ENCODE results near the gene DR1.
"Not testable (repeated sequence)": the region's sequence is repeated elsewhere in the genome, so short reads cannot be mapped to it uniquely, and the experiment has no call there.

The DR1 gene

DNA sequence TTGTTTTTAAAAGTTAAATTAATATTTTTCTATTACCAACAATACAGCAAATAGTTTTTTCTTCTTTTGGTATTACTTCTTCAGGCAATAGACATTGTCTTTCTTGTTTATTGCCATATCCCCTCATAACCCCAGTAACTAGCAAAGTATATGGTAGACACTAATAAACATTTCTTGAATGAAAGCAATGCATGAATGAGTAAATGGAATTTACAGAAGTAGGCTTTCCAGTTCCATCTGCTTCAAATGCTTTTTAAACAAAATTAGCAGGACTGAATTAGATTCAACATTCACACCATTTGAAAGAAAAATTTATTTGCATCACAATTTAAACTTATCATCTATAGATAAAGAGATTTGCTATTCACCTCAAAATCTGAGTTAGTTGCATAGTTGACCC is 5.6 kb upstream of the DR1 start:
- DNase-seq (ENCODE audit: low spot score), result no peak

GRCh38 chr1:93344484-93344883 is 1.2 kb upstream of the DR1 start:
- DNase-seq (ENCODE audit: low spot score), result no peak

DNA sequence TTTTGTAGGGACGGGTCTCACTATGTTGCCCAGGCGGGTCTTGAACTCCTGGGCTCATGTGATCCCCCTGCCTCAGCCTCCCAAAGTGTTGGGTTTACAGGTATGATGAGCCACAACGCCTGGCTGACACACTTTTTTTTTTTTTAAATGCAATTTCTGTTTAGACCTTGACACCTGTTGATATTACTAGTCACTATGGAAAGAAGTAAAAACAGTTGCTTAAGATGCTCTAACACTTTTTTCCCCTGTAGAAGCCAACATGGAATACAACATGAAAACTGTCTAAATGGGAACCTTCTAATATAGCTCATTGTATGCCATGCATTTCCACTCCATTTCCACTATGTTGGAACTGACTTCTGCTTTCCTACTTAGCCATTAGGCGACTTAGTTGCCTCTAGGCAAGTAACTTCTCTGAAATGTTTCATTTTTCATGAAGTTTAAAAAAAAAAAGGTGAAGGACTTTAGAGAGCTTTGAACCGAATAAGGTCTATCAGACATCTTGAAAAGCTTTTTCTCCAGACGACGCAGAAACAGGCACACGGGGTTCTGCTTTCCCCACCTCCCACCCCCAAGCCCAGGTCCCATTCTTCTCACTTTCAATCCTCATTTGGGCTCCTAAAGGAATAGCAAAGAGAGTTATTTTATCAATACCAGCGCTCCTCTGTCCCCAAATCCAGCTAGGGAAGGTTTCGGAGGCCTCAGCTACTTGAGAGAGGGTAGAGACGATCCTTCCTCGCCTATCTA is 648 bp upstream of the DR1 start:
- no peak for DNase-seq (ENCODE audit: low spot score)

DNA sequence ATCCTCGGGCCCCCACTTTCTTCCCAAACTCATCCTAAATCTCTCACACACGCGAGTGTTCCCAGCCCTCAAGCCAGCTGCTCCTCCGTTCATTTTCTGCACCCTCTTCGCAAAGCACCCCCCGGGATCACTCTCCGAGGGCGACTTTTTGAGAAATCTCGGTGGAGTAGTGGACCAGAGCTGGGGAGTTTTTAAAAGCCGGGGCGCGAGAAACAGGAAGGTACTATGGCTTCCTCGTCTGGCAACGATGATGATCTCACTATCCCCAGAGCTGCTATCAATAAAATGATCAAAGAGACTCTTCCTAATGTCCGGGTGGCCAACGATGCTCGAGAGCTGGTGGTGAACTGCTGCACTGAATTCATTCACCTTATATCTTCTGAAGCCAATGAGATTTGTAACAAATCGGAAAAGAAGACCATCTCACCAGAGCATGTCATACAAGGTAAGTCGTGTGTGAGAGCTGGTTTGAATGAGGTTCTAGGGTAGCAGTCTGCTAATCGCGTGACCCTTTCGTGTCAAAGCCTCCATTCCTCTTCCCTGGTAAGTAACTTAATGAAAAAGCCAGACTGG is 800 bp downstream of the DR1 start:
- peak; percentile 19 for DNase-seq (ENCODE audit: low spot score)

GRCh38 chr1:93347334-93347899 is 1.7 kb downstream of the DR1 start:
- no peak for DNase-seq (ENCODE audit: low spot score)

- no peak for DNase-seq (ENCODE audit: low spot score)
Observed at GRCh38 chr1:93348104-93348728, 2.5 kb downstream of the DR1 start.

GRCh38 chr1:93349231-93350135 is 3.8 kb downstream of the DR1 start:
- DNase-seq (ENCODE audit: low spot score), result no peak

- no peak for DNase-seq (ENCODE audit: low spot score)
Observed at GRCh38 chr1:93350322-93350721, 4.6 kb downstream of the DR1 start.

DNA sequence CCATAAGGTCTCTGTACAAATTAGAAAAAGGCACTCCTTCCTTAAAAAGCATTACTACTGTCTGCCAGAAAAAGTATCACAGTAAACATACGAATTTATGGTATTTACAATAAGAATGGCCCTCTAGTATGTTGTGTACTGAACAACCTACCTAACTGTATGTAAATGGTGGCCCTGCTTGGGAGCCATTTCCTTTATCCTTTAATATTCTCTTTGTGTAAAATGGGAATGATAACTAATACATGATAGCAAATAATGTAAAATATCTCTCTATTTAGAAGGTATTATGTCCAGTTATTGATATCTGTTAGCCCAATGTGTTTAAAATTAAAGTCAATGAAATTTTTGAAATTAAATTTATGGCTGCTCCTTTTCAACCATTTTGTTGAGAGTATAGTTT is 5.2 kb downstream of the DR1 start:
- DNase-seq (ENCODE audit: low spot score), result no peak

GRCh38 chr1:93351346-93351745 is 5.6 kb downstream of the DR1 start:
- not testable (repeated sequence) for DNase-seq (ENCODE audit: low spot score)

DNA sequence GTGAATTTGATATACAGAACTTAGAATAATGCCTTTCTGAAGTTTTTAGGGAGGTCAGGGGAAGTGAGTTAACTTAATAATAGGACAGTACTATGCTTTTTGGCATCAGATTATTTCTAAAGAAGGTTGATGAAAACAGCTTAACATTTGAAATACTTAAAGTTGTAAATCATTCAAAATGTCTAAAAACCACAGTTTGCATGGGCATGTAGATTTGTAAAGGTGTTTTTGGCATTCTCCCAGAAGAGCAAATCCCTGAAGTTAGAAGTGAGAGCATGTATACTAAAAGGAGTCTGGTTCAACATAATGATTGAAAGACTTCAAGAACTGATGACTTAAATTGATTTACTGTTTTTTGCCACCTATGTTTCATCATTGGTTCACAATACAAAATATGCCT is 6.7 kb downstream of the DR1 start:
- no peak for DNase-seq (ENCODE audit: low spot score)

DNA sequence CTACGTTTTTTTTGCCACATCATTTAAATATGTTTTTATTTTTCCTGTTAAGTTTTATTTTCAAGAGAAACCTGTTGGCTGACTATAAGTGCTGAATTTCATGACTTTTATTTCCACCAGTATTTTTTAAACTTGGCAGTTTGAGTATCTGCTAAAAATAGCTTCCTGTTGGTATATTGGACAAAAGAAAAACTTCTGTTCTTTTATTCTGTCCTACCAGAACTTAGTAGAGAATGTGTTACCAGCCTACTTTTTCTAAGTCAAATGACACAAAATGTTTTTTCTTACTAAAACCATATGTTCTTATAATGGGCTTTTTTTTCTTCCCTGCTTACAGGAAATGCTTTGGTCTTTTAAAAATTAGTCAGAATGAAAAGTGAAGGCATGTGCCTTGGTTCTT is 7.6 kb downstream of the DR1 start:
- DNase-seq (ENCODE audit: low spot score), result no peak

- no peak for DNase-seq (ENCODE audit: low spot score)
Observed at GRCh38 chr1:93354749-93355148, 9.0 kb downstream of the DR1 start.

- no peak for DNase-seq (ENCODE audit: low spot score)
Observed at GRCh38 chr1:93357242-93357641, 11.5 kb downstream of the DR1 start.

GRCh38 chr1:93358293-93358692 is 12.6 kb downstream of the DR1 start:
- no peak for DNase-seq (ENCODE audit: low spot score)

DNA sequence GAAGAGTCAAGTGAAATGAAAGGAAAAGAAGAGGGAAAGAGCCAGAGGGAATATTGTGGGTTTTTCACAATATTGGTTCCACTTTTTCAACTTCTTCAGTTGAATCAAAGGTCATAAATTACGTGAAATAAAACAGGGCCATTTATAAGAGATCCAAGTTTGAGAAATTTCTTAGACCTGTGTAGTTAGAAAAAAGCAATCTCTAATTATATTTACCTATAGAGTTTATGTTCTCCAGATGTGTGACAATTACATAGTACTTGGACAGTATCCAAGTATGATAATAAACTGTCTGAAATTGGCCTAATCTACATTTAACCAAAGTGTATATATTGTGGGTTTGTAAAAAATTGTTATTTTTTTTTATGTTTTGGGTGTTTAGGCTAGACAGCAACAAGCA is 14.4 kb downstream of the DR1 start:
- no peak for DNase-seq (ENCODE audit: low spot score)

- DNase-seq (ENCODE audit: low spot score), result no peak
Observed at GRCh38 chr1:93362237-93362636, 16.5 kb downstream of the DR1 start.

GRCh38 chr1:93365813-93366212 is 20.1 kb downstream of the DR1 start:
- no peak for DNase-seq (ENCODE audit: low spot score)

DNA sequence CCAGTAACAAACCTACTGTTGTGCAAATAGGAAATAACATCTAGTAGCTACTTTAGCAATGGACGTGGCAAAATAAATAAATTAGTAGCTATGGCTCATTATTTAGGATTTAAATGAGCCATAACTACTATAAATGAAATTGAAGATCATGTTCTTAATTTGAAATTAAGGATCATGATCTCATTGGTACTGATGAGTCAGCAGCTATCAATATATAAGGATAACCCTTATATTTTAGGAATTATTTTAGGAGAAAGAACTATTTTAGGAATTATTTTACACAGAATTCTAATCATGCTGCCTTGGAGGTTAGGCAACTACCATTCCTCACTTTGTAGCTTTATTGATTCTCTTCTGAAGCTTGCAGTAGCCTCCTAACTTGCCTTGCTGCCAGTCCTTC is 24.0 kb downstream of the DR1 start:
- no peak for DNase-seq (ENCODE audit: low spot score)

GRCh38 chr1:93374334-93375106 is 28.8 kb downstream of the DR1 start:
- DNase-seq (ENCODE audit: low spot score), result no peak

GRCh38 chr1:93384656-93385055 is 38.9 kb downstream of the DR1 start:
- DNase-seq (ENCODE audit: low spot score), result no peak
